ENCODE measurements around the gene RP9.

- TF ChIP-seq POLR2A (IDR thresholded peaks at IDR 0.05; ENCODE audit: low read length) = peak; percentile 88
- TF ChIP-seq JUNB (IDR thresholded peaks at IDR 0.05) = no peak
- 0 out of 5 replicates have a peak, but pooled peaks of 1 of the 2 experiments have one; percentile 54 for TF ChIP-seq JUN (IDR thresholded peaks at IDR 0.05)
- no peak for TF ChIP-seq CTCF (IDR thresholded peaks at IDR 0.05)
These were observed 46.3 kb downstream of the RP9 start for GRCh38 chr7:33062782-33063443.

All from A549 (cell line).